GM21786 (cell line): Measurements from ENCODE around the gene ITPR2.

Experiments used
- ATAC-seq: cut with Tn5 transposase; IDR thresholded peaks from one replicate; pipeline ENCODE4 v1.9.1; 2021; ENCODE audit not compliant: unreplicated experiment

Gene ITPR2

DNA sequence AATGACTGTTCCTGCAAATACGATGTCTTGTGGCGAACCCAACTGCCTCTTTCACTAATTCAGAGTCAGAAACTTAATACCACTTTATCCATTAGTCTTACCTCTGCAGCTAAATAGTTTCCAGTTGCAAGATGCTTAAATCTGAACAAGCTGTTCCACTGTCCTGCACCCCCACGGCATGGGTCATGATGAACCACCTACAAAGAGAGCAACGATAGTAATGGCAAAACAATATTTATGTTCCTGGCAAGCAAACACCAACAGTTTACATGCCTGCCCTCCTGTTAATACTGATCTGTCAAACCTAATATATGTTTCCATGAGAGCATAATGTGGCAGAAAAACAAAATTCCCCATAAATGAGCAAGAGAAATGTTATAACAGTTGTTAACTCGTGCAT, 121.9 kb downstream of the ITPR2 start:
- ATAC-seq, result no peak

GRCh38 chr12:26705851-26706250, 127.1 kb downstream of the ITPR2 start:
- ATAC-seq, result no peak

DNA sequence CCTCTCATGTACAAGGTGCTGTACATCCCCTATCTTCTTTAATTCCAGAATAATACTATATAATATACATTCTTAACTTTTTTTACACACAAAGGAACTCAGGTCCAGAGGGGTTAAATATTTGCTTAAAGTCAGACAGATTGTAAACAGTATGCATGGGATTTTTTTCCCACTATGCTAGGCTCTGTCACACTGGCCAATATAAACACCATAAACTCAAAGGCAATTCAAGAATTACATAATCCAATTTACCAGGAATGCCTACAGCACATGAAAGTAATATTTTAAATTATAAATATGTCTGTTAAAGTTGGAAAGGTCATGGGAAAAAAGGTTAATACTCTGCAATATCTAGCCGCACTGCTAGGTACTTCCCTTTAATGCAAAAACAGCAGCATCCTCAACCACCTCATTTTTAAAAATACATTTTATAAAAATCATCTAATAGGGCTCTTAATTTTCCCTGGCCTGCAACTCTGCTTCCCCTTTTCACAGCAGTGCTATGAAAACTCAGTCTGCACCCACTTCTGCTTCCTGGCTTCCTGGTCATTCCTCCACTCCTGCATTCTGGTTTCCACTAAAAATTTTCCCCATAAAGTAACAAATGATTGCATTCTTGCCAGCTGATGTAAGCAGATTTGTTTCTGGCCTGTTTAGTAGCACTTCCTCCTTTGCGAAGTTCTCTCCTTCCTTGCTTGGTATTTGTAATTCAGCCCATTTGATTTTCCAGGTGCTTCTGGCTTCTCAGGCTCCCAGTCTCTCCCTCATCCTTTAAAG, 128.1 kb downstream of the ITPR2 start:
- no peak for ATAC-seq

DNA sequence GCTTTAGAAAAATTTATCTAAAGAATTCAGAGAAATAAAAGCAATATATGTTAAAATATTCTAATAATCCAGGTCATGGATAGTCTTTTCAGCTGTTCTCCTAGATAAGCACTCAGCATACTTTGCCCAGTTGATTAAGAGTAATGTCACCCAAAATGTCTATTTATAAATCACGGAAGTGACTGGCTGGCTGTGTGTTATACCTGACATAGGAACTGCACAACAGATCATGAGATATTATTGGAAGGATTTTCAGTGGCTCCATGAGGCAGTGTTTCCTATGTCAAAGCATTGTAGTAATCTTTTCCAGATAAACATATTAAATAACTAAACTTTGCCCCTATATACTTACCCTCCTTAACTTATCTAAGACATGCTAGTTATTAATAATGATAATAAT, 128.8 kb downstream of the ITPR2 start:
- no peak for ATAC-seq

DNA sequence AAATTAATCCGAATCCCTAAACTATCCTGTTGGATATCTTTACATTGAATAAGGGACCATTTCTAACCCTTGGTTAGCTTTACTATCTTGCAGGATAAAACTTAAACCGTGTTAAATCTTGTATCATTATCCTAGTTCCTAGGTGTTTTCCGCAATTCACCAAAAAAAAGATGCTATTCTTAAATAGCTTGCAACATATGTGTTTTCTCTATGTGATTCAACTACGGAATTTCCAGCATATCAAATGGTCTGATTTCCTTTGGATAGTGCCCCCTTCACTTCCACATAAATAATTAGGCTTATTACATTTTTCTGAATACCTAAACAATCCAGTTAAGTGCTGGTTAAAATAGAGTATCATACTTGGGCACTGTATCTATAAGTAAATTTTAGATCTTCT, 130.3 kb downstream of the ITPR2 start:
- ATAC-seq, result no peak

- no peak for ATAC-seq
Observed at GRCh38 chr12:26701604-26702215, 131.3 kb downstream of the ITPR2 start.

- no peak for ATAC-seq
Observed at GRCh38 chr12:26700430-26700829, 132.6 kb downstream of the ITPR2 start.

DNA sequence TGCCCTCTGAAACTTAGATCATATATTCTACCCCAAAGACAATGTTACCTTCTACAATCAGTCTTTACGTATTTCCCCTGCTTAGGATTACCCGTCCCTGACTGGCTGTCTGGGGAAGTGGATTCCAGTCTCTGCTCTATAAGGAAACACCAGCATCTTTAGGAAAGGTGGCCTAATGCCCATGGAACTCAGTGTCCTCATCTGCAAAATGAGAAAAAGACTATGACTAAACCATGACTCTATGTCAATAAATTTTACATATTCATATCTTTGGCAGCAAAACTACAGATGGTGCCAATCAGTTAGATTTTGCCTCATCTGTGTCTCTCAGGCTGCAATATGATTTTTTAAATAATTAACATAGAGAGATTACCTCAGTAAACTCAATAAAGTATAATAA, 133.8 kb downstream of the ITPR2 start:
- ATAC-seq, result no peak

DNA sequence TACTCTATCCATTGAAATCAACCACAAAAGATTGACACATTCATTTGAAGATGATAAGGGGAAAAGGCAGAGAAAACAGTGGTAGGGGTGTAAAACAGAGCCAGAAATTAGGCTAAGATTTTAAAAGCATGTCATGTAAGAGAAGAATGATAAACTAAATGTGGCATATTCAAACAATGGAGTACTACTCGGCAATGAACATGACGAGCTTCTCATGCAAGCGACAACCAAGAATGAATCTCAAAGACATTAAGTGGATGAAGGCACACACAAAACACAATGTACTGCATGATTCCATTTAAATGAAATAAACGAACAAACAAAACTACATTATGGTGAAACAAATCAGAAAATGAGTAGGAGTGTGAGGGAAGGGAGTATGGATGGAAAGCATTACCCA, 134.8 kb downstream of the ITPR2 start:
- ATAC-seq, result no peak

- no peak for ATAC-seq
Observed at GRCh38 chr12:26697217-26697616, 135.8 kb downstream of the ITPR2 start.

- ATAC-seq, result no peak
Observed at GRCh38 chr12:26696613-26697092, 136.3 kb downstream of the ITPR2 start.

- no peak for ATAC-seq
Observed at GRCh38 chr12:26696048-26696612, 136.9 kb downstream of the ITPR2 start.

DNA sequence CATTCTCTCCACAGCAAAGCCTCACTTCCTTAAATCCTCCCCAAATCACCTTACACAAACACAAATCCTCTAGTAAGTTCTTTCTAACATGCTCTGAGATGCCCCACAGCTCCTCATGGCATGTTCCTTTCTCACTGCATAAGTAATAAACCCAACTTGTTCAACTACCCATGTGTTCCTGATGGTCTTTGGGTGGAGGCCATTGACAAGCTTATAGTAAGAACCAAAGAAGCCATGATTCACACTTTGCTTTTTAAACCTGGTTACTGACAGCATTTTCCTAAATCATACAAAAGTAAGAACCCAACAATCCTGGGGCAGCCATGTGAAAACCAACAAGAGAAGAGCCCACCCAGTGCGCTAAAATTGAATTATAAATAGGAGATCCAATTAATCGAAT, 138.6 kb downstream of the ITPR2 start:
- no peak for ATAC-seq

GRCh38 chr12:26692407-26692806, 140.6 kb downstream of the ITPR2 start:
- ATAC-seq, result no peak

GRCh38 chr12:26691234-26691970, 141.6 kb downstream of the ITPR2 start:
- no peak for ATAC-seq

- ATAC-seq, result no peak
Observed at GRCh38 chr12:26690601-26691000, 142.4 kb downstream of the ITPR2 start.

GRCh38 chr12:26689281-26689841, 143.6 kb downstream of the ITPR2 start:
- ATAC-seq, result no peak

GRCh38 chr12:26688344-26688904, 144.6 kb downstream of the ITPR2 start:
- ATAC-seq, result no peak

GRCh38 chr12:26686408-26686807, 146.6 kb downstream of the ITPR2 start:
- ATAC-seq, result no peak

DNA sequence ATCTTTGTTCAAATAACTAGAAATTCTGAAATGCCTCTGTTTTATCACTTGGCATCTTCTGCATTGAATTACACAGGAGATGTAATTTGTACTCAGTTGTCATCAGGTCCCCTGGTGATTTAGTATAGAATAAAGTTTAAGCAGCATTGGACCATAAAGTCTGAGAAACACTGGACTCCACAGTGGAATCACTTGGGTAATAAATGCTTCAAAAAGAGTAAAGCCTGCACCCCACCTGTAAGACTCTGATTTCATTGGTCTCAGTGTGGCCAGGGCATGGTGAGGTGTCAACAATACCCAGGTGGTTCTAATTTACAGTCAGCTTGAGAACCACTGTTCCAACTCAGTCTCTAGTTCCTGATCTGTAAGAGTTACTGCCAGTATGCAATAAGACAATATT, 148.9 kb downstream of the ITPR2 start:
- no peak for ATAC-seq

DNA sequence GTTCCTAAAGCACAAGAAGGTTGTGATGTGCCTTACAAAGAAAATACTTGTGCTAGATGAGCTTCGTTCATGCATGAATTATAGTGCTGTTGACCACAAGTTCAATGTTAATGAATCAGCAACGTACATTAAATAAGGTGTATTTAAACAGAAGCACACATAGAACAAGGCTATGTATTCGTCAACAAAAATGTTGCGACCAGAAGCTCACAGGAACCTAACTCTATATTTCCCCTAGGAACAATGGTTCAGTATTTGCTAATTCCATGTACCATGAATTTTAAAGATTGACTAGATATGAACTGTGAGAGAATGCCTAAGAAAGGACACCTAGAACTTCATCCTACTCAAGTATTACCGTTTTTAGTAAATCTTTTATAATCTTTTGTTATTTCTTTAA, 149.6 kb downstream of the ITPR2 start:
- no peak for ATAC-seq
